Fibroblast of mammary gland (primary cell): ENCODE measurements around the gene RPS21.
A peak's percentile ranks its signal among the peaks of the same experiment; 100 is the strongest.

Experiments used
- DNase-seq: peaks from one replicate; pipeline ENCODE4 v3.0.0-alpha.2; 2010; ENCODE audit warnings: low read depth
- H3K4me3 ChIP-seq: 2 replicates; pipeline ENCODE4 v1.5.1; 2011; ENCODE audit warnings: low read depth, mild to moderate bottlenecking, low read length, moderate library complexity; ENCODE audit not compliant: control insufficient read depth
- TF ChIP-seq, protein P1 (sequence below): conservative IDR thresholded peaks from 2 replicates; pipeline ENCODE4 v1.5.1; 2011; ENCODE audit warnings: low read depth, low read length, inconsistent platforms; ENCODE audit not compliant: control insufficient read depth, insufficient read depth

RPS21 gene

DNA sequence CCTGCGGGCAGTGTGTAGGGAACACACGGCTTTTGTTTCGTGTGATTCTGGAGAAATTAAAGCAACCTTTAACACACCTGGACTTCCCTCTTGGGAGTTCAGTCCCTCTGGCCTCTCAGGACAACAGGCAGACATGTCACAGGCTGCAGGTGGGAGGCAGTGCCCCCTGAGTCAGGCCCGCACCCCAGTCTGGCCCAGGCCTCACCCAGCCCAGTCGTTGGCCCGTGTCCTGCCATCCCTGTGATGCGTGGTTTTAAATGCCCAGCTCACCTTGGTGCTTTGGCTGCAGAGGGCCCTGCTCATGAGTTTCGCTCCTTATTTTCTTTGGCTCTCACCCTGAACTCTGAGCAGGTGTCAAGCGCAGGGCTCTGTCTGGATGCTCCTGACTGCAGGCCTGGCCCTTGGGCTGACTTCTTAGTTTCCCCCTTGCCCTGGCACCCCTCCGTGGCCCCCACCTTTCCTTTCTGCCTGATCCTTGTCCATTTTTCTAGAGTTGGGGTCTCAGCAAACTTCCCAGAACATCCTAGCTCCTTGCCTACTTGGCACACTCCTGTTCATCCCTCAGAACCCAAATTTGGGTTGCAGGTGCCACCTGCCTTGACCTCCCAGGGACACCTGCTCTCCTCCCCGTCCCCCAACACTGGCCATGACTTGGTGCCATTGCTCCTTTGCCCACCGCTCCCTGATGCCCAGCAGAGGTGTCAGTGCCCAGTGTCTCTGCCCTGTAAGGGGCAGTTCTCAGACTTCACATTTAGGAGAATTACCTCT lies 22.4 kb downstream of the RPS21 start:
- H3K4me3 ChIP-seq: no peak overlapping the region
- no peak for DNase-seq
- TF ChIP-seq, protein P1, sequence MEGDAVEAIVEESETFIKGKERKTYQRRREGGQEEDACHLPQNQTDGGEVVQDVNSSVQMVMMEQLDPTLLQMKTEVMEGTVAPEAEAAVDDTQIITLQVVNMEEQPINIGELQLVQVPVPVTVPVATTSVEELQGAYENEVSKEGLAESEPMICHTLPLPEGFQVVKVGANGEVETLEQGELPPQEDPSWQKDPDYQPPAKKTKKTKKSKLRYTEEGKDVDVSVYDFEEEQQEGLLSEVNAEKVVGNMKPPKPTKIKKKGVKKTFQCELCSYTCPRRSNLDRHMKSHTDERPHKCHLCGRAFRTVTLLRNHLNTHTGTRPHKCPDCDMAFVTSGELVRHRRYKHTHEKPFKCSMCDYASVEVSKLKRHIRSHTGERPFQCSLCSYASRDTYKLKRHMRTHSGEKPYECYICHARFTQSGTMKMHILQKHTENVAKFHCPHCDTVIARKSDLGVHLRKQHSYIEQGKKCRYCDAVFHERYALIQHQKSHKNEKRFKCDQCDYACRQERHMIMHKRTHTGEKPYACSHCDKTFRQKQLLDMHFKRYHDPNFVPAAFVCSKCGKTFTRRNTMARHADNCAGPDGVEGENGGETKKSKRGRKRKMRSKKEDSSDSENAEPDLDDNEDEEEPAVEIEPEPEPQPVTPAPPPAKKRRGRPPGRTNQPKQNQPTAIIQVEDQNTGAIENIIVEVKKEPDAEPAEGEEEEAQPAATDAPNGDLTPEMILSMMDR: no peak

DNA sequence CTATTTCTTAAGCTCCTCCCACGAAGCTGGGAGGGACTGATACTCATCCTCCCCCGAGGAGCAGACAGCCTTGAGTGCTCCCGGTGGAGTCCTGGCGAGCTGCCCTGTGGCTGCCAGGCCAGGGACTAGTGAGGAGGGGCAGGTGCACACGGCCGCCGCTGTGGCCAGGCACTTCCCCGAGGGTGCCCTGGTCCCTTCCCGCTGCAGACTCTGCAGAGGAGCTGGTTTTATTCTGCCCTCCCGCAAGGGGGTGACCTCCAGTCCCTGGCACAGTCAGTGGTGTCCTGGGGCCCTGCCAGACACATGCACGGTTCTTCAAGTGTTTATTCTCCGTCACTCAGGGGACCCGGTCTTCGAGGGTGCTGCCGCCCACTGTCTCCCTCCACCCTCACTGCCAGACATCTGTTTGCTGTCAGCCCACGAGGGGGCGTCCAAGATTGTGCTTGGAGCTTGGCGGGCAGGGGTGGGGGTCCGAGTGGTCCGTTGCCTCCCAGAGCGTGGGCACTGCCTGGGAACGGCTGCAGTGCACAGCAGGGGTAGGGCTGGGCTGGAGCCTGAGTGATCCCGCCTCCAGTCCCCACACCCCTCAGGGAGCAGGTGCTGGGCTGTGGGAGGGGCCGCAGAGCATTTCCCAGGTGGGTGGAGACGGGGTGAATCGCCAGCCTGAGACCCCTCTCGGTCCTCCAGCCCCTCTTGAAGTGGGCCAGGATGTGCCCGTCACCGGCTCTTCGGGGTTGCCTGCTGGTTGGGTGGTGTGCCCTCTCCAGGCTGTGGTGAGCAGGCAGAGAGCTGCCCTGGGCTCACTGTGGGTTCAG lies 23.2 kb downstream of the RPS21 start:
- peak; percentile 12 for DNase-seq
- no peak overlapping the region for H3K4me3 ChIP-seq
- TF ChIP-seq, protein P1: peak; percentile 27

DNA sequence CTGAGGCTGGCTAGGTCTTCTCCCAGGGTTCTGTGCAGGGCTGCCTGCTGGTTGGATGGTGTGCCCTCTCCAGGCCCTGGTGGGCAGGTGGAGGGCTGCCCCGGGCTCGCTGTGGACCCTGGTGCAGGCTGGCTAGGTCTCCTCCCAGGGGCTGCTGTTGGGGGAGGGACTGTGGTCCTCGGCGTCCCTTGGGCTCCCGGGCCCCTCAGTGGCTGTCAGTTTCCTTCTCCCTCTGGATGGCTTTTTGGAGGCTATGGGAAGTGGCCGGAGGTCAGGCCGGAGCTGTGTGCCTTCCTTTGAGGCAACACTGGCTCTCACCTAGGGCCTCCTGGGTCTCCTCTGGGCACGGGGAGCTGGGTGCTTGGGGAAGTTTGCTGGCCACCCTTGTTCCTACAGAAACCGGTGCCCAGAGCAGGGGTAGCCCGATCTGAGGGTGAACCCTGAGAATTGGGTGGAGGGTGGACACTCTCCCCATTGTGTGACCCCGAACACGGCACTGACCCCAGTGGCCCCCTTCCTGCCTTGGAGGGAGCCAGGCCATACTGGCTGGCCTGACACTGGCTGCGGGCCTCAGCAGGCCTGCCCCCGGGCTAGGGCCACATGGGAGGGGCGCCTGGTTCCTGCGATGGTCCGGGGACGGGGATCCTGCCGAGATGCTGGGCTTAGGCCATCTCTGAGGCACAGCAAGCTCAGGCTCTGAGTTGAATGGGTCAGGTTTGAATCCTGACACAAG lies 24.0 kb downstream of the RPS21 start:
- no peak overlapping the region for H3K4me3 ChIP-seq
- no peak for DNase-seq
- TF ChIP-seq, protein P1: no peak

- no peak overlapping the region for H3K4me3 ChIP-seq
- DNase-seq: no peak
These were observed 24.7 kb downstream of the RPS21 start for GRCh38 chr20:62411479-62412193.

DNA sequence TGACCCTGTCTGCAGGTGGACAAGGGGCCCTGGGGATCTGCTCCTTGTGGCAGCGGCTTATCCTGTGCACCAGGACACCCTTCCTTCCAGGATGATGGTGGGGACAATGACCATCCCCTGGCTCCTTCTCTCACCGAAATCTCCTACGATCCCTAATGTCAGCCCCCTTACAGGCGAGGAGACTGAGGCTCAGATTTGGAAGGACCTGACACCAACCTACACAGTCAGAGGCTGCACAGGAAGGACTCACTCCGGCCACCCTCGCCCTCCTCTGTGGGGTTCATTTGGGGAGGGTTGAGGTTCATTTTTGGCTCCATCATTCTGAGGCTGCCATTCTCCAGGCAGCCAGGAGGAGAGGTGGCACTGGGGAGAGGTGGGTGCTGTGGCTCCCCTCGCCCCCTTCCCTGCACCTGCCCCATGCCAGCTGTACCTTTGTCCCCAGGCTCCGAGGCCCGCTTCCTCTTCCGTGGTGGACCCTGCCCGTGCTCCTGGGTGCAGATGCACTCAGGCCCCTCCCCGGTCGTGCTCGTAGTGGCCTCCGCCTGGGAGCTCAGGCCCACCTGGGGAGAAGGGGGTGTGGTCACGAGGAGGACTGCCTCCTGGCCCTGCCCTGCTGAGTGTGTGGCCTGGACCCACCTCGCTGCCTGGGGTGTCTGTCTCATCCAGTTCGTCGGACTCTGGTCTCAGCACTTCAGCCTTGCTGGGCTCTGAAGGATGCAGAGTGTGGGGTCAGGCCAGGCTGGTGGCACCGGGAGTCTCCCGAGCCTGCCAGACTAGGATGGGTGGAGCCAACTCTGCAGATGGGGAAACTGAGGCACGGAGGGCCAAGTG lies 25.5 kb downstream of the RPS21 start:
- H3K4me3 ChIP-seq: no peak overlapping the region
- no peak for DNase-seq
- TF ChIP-seq, protein P1: no peak

More at GRCh38 chr20:62411479-62412193, 24.7 kb downstream of the RPS21 start:
- TF ChIP-seq, protein P1: no peak
